WI38 (cell line): ENCODE data around the gene PYM1.

ENCODE experiments used
- H3K4me3 ChIP-seq: 2 replicates; pipeline ENCODE4 v1.5.1; 2011; ENCODE audit warnings: low read depth, mild to moderate bottlenecking, control low read depth, low read length
- TF ChIP-seq, protein P1 (sequence below): IDR thresholded peaks from 2 replicates; pipeline ENCODE4 v1.5.1; 2012; ENCODE audit warnings: low read depth, mild to moderate bottlenecking, control low read depth, low read length

The PYM1 gene

DNA sequence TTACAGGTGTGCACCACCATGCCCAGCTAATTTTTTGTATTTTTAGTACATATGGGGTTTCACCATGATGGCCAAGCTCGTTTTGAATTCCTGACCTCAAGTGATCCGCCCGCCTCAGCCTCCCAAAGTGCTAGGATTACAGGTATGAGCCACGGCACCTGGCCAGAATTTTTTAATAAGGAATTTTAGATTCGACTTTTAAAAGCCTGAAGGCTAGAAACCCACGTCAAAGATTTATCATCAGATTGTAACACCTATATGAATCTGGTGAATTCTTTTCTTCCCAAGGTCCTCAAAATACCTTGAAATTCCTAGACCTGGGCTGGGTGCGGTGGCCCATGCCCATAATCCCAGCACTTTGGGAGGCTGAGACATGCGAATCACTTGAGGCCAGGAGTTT lies 66.3 kb downstream of the PYM1 start:
- H3K4me3 ChIP-seq, result no peak overlapping the region
- TF ChIP-seq, protein P1, sequence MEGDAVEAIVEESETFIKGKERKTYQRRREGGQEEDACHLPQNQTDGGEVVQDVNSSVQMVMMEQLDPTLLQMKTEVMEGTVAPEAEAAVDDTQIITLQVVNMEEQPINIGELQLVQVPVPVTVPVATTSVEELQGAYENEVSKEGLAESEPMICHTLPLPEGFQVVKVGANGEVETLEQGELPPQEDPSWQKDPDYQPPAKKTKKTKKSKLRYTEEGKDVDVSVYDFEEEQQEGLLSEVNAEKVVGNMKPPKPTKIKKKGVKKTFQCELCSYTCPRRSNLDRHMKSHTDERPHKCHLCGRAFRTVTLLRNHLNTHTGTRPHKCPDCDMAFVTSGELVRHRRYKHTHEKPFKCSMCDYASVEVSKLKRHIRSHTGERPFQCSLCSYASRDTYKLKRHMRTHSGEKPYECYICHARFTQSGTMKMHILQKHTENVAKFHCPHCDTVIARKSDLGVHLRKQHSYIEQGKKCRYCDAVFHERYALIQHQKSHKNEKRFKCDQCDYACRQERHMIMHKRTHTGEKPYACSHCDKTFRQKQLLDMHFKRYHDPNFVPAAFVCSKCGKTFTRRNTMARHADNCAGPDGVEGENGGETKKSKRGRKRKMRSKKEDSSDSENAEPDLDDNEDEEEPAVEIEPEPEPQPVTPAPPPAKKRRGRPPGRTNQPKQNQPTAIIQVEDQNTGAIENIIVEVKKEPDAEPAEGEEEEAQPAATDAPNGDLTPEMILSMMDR, result no peak

DNA sequence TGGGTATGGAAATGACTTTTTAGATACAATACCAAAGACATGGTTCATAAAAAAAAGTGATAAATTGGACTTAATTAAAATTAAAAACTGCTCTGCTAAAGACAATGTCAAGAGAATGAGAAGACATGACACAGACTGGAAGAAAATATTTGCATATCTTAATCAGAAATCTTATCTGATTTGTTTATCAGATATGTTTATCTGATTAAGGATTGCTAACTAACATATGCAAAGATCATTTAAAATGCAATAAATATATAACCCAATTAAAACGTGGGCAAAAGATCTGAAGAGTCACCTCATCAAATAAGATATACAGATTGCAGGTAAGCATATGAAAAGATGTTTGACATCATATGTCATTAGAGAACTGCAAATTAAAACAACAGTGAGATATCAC lies 75.0 kb downstream of the PYM1 start:
- H3K4me3 ChIP-seq, result no peak overlapping the region
- TF ChIP-seq, protein P1, result no peak
